Activated naive CD4-positive, alpha-beta T cell treated with anti-CD3 and anti-CD28 coated beads, Interleukin-2, amount 10 ng/mL, durations not matched to agents 7 days and 5 days (primary cell): ENCODE results near the gene CYP1A2.

Experiments
- CTCF ChIA-PET: fragments of 350-600 bp; sonication (Branson Sonifier 250); formaldehyde crosslinking; loops from one replicate; lab custom pipeline; 2021; ENCODE audit warnings: antibody characterized with exemption; lab: Charles Lee
- DNase-seq: peaks from one replicate; pipeline ENCODE4 v3.0.0-alpha.2; 2020
- H3K27ac Mint-ChIP-seq: one replicate; pipeline ENCODE4 v1.8.0; 2021; ENCODE audit warnings: mild to moderate bottlenecking, moderate library complexity, mixed read lengths
- H3K27me3 Mint-ChIP-seq: one replicate; pipeline ENCODE4 v1.8.0; 2021; ENCODE audit warnings: mild to moderate bottlenecking, mixed read lengths
- H3K36me3 Mint-ChIP-seq: one replicate; pipeline ENCODE4 v1.8.0; 2021; ENCODE audit warnings: mixed read lengths
- H3K4me1 Mint-ChIP-seq: one replicate; pipeline ENCODE4 v1.8.0; 2021; ENCODE audit warnings: mixed read lengths
- H3K4me3 Mint-ChIP-seq: one replicate; pipeline ENCODE4 v1.8.0; 2021; ENCODE audit warnings: mild to moderate bottlenecking, moderate library complexity, mixed read lengths
- H3K9me3 Mint-ChIP-seq: one replicate; pipeline ENCODE4 v1.8.0; 2021; ENCODE audit warnings: mixed read lengths

Gene CYP1A2

DNA sequence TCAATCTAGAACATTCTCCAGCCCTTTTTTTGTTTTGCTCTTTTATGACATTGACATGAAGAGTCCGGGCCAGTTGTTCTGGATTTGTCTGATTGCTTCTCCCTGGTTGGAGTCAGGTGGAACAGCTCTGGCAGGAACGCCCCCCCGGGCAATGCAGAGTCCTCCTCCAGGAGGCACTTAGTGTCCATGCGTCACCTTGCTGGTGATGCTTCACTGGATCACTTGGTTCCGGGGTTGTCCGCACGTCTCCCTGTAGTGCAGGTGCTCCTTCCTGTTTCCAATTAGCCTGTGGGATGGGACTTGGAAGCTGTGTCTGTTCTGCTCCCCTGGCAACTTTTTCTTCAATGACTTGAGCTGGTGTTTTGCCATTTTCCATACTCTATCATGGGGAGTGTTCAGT, 43.0 kb downstream of the CYP1A2 start:
- Mint-ChIP-seq H3K36me3 (peaks cover 52% of the 10 kb centered on the region), H3K9me3 (no peaks in the 10 kb centered on the region), H3K4me1 (peaks cover 91% of the 10 kb centered on the region), H3K27ac (peak overlapping the region; percentile 80), H3K27me3 (no peaks in the 10 kb centered on the region), H3K4me3 (peak overlapping the region; percentile 19)
- DNase-seq, result no peak
- CTCF ChIA-PET, result interaction anchor here (0.8 to 15.9 kb wide), 4 partner anchors 8 to 160 kb away, joined by 3 to 880 read pairs (median 4); partner anchors contain the start of gene CSK

DNA sequence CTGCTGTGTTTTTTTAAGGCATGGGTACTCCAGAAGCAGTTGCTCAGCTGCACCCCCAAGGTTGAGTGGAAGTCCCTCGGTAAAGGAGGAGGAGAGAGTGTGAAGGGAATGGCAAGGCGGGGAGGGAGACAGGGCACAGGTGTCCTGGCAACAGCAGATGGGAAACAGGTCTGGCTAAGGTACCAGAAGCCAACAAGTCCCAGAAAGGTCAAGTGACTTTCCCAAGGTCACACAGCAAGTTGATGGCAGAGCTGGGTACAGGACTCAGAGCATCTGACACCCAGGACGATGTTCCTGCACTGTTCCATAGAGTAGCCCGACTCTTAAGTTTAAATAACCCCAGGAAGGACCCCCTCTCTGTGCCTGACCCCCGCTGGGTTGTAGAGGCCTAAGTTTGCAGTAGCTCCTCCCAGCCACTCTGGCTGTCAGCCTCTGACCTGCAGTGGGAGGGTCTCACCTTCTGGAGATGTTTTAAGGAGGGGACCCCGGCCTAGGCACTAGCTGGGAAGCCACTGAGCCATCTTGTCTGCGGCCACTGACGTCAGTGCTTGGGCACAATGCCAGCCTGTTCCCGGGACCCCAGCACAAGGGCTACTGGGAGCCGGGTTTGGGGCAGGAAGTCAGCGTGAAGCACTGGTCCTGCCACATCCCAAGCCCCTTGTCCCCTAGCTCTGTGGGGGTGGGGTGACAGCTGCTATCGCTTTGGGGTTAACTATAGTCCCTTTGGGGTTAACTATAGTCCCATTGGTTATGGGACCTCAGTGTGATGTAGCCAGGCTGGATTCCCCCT, 43.8 kb downstream of the CYP1A2 start:
- Mint-ChIP-seq H3K4me3 (peak overlapping the region; percentile 19), H3K9me3 (no peaks in the 10 kb centered on the region), H3K27me3 (no peaks in the 10 kb centered on the region), H3K27ac (peak overlapping the region; percentile 80), H3K4me1 (peaks cover 89% of the 10 kb centered on the region), H3K36me3 (peaks cover 49% of the 10 kb centered on the region)
- CTCF ChIA-PET, result interaction anchor here (1.2 to 15.9 kb wide), 5 partner anchors 13 to 160 kb away, joined by 3 to 880 read pairs (median 4); partner anchors contain the start of gene CSK
- no peak for DNase-seq

DNA sequence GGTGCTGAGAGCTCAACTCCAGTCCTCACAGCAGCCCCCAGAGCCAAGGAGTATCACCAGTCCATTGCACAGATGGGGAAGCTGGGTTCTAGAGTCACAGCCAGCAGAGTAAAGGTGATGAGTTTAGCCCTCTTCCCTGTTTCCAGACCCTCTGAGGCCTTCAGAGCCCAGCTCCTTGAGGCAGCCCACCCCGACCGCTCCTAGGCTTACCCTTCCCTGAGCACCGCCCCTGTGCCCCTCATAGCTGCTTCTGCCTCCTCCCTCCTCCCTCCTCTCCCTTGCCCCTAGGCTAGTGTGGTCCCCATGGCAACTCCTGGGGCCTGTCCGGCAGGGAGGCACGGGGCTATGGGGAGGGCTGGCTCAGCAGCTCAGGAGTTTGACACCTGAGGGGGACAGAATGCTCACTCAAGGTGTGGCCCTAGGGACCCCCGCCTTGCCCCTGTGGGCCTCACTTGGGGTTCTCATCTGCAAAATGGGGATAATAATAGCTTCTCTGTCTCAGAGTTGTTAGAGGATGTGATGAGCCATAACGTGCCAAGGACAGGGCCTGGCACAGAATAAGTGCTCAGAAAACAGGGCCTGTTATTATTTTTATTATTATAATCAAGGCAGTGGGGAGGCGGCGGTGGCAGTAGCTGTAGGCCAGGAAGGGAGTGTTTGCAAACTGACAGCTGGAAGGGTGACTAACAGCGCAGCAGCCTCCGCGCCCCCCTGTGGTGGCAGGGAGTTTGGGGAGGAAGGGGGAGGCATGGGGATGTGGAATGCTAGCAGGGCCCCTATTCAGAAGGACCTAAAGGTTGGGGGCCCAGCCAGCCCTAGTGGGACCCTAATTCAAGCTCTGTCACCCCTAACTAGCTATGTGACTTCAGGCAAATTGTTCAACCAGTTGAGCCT, 44.7 kb downstream of the CYP1A2 start:
- H3K4me3 Mint-ChIP-seq, result no peak overlapping the region
- peaks cover 51% of the 10 kb centered on the region for H3K36me3 Mint-ChIP-seq

DNA sequence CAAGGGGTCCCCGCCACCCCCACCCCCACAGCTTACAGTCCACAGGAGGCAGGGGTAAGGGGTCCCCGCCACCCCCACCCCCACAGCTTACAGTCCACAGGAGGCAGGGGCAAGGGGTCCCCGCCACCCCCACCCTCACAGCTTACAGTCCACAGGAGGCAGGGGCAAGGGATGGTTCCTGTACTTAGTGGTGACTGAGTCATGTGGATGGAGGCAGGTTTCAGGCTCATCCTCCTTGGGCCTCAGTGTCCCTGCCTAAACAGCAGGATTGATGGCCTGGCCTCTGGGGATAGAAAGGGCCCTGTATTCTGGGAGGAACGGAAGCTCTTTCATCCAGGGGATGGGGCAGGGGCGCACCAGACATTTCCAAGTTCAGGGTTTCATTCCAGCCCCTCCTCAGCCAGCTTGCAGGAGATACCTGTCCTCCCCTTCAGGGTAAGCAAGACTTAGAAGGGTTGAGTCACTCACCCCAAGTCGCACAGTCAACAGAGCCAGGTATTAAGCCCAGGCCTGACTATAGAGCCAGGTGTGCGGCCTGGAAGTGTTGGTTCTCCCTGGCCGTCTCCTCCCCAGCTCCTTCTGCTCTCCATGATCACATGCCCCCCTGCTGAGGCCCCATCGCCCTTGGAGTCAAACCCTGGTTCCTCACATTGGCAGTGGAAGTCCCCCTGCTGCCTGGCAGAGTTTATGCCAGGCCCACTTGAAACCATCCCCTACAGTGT, 45.8 kb downstream of the CYP1A2 start:
- Mint-ChIP-seq H3K36me3 (peaks cover 46% of the 10 kb centered on the region), H3K27me3 (no peaks in the 10 kb centered on the region), H3K27ac (peak overlapping the region; percentile 84), H3K4me1 (peaks cover 92% of the 10 kb centered on the region), H3K9me3 (no peaks in the 10 kb centered on the region), H3K4me3 (no peak overlapping the region)
- DNase-seq, result no peak
- CTCF ChIA-PET, result interaction anchor here (0.8 to 15.9 kb wide), 7 partner anchors 8 to 173 kb away, joined by 3 to 880 read pairs (median 4); partner anchors contain the start of gene CSK

More for the DNA sequence above, 44.7 kb downstream of the CYP1A2 start:
- Mint-ChIP-seq H3K4me1 (peaks cover 89% of the 10 kb centered on the region), H3K27ac (peak overlapping the region; percentile 80), H3K9me3 (no peaks in the 10 kb centered on the region), H3K27me3 (no peaks in the 10 kb centered on the region)
- CTCF ChIA-PET, result interaction anchor here (0.8 to 15.9 kb wide), 10 partner anchors 9 to 172 kb away, joined by 3 to 880 read pairs (median 4); partner anchors contain the start of gene CSK
- DNase-seq, result peak; percentile 84

DNA sequence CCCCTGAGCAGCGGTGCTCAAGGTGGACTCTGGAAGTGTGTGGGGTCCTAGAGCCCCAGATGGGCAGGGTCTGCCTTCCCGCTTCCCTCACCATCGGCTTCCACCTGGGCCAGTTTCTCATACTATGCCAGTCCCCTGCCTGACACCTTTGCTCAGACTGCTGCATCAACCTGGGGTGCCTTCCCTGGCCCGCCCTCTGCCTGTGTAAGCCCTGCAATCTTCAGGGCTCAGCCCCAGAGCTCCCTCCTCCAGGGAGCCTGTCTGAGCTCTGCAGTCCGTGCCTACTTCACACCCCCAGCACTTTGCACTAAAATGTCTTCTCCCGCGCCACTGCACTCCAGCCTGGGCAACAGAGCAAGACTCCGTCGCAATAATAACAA, 46.3 kb downstream of the CYP1A2 start:
- Mint-ChIP-seq H3K4me3 (no peak overlapping the region), H3K27me3 (no peaks in the 10 kb centered on the region), H3K27ac (peak overlapping the region; percentile 84), H3K4me1 (peaks cover 92% of the 10 kb centered on the region), H3K36me3 (peaks cover 46% of the 10 kb centered on the region), H3K9me3 (no peaks in the 10 kb centered on the region)
- CTCF ChIA-PET, result interaction anchor here (1.1 to 15.9 kb wide), 5 partner anchors 16 to 160 kb away, joined by 3 to 880 read pairs (median 4); partner anchors contain the start of gene CSK
- no peak for DNase-seq

DNA sequence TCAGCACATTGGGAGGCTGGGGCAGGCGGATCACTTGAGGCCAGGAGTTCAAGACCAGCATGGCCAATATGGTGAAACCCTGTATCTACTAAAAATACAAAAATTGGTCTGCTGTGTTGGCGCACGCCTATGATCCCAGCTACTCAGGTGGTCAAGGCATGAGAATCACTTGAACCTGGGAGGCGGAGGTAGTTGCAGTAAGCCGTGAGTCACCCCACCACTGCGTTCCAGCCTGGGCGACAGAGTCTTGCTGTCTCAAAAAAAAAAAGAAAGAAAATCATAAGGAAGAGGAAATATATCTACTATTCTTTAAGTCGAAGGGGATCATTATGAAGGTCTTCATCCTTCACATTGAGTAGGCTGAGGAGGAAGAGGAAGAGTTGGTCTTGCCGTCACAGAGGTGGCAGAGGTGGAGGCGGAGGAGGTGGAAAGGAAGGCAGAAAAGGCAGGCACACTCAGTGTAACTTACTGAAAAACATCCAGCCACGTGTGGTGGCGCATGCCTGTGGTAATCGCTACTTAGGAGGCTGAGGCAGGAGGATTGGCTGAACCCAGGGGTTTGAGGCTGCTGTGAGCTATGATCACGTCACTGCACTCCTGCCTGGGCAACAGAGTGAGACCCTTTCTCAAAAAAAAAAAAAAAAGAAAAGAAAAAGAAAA, 47.5 kb downstream of the CYP1A2 start:
- peak; percentile 59 for DNase-seq
- Mint-ChIP-seq H3K4me3 (no peak overlapping the region), H3K27ac (peak overlapping the region; percentile 88), H3K27me3 (no peaks in the 10 kb centered on the region), H3K4me1 (peaks cover 86% of the 10 kb centered on the region), H3K9me3 (no peaks in the 10 kb centered on the region), H3K36me3 (peaks cover 48% of the 10 kb centered on the region)
- CTCF ChIA-PET, result interaction anchor here (1.1 to 15.9 kb wide), 4 partner anchors 9 to 162 kb away, joined by 3 to 880 read pairs (median 8); partner anchors contain the start of gene CSK

DNA sequence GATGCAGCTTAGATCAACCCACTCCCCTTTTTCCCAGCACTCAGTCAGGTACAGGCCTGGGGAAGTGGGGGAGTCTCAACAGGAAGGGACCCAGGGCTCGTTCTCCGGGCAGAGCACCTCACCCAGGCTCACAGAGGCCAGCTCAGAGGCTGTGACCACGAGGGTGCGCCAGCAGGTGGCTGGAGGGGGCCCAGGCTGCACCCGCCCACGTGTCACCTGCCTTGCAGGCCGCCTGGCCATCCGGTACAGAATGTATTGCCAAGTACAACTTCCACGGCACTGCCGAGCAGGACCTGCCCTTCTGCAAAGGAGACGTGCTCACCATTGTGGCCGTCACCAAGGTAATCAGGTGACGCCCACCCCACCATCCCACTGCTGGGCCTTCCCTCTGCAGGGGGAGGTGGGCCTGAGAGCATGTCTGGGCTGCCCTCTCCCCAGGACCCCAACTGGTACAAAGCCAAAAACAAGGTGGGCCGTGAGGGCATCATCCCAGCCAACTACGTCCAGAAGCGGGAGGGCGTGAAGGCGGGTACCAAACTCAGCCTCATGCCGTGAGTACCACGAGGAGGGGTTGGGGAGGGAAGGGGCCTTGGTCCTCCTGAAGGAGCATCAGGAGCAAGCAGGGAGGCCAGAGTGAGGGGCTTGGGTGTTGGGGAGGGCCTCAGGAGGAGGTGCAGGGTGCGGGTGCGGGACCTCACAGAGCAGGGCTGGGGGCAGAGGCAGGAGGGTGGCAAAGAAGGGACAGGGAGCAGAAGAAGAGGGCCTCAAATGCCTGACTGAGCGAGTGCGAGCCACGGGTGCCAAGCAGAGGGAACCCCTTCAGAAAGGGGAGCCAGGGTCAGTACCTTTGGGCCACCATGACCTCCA, 50.0 kb downstream of the CYP1A2 start:
- H3K4me1 Mint-ChIP-seq, result peaks cover 61% of the 10 kb centered on the region
- peaks cover 50% of the 10 kb centered on the region for H3K36me3 Mint-ChIP-seq
- H3K9me3 Mint-ChIP-seq, result no peaks in the 10 kb centered on the region
- DNase-seq, result no peak
- CTCF ChIA-PET, result interaction anchor here (0.9 to 15.9 kb wide), 12 partner anchors 7 to 165 kb away, joined by 3 to 880 read pairs (median 4); partner anchors contain the start of gene CSK
- H3K4me3 Mint-ChIP-seq, result no peak overlapping the region
- no peaks in the 10 kb centered on the region for H3K27me3 Mint-ChIP-seq
- H3K27ac Mint-ChIP-seq, result peak overlapping the region; percentile 81

DNA sequence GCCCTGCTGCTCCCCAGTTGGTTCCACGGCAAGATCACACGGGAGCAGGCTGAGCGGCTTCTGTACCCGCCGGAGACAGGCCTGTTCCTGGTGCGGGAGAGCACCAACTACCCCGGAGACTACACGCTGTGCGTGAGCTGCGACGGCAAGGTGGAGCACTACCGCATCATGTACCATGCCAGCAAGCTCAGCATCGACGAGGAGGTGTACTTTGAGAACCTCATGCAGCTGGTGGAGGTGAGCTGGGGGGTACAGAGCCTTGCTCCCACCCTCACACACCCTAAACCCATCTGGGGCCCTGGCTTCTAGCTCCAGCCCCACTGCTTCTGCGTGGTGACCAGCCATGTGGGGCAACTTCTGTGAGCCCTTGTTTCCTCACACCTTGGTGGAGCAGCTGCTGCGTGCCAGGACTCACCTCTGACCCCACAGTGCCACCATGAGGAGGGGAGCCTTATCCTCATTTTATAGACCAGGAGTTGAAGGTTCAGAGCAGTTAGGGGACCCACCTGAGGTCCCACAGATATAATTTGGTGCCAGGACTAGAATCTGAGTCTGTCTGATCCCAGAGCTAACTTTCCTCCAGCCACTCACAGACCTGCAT, 50.7 kb downstream of the CYP1A2 start:
- no peaks in the 10 kb centered on the region for H3K27me3 Mint-ChIP-seq
- no peaks in the 10 kb centered on the region for H3K9me3 Mint-ChIP-seq
- peak overlapping the region; percentile 81 for H3K27ac Mint-ChIP-seq
- CTCF ChIA-PET, result interaction anchor here (0.6 to 15.9 kb wide), 15 partner anchors 8 to 166 kb away, joined by 3 to 880 read pairs (median 3); partner anchors contain the start of genes CPLX3 and CSK
- H3K36me3 Mint-ChIP-seq, result peaks cover 56% of the 10 kb centered on the region
- no peak overlapping the region for H3K4me3 Mint-ChIP-seq
- peaks cover 62% of the 10 kb centered on the region for H3K4me1 Mint-ChIP-seq
- DNase-seq, result peak; percentile 51

DNA sequence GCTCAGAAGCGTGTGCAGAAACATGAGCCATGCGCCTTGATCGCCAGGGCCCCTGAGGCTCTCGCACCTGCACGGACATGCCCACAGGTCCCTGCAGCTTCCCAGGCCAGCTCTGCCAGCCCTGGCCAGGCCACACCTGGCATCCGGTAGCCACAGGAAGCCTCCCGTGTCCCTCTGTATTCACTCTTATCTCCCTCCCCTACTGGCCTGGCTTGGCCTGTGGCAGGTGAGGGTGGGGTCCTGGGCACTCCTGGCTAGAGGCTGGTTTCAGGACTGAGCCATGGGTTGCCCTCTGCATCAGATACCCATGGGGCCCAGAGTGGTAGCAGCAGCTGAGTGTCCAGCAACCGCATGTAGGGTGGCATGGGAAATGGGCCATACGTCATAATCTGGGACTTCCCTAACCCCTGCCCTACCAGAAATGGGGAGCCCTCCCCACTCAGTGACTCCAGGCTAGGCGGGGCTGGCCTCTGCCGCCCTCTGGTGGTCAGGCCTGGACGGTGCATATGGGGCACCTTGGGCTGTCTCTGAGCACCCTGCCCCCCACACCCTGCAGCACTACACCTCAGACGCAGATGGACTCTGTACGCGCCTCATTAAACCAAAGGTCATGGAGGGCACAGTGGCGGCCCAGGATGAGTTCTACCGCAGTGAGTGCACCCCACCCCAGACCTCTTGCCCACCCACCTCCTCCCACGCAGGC, 51.4 kb downstream of the CYP1A2 start:
- Mint-ChIP-seq H3K4me1 (peaks cover 58% of the 10 kb centered on the region), H3K27ac (peak overlapping the region; percentile 81), H3K27me3 (no peaks in the 10 kb centered on the region), H3K36me3 (peaks cover 55% of the 10 kb centered on the region), H3K4me3 (no peak overlapping the region), H3K9me3 (no peaks in the 10 kb centered on the region)
- CTCF ChIA-PET, result interaction anchor here (0.6 to 15.9 kb wide), 17 partner anchors 9 to 168 kb away, joined by 3 to 880 read pairs (median 3); partner anchors contain the start of genes CPLX3 and CSK
- DNase-seq, result peak; percentile 89

DNA sequence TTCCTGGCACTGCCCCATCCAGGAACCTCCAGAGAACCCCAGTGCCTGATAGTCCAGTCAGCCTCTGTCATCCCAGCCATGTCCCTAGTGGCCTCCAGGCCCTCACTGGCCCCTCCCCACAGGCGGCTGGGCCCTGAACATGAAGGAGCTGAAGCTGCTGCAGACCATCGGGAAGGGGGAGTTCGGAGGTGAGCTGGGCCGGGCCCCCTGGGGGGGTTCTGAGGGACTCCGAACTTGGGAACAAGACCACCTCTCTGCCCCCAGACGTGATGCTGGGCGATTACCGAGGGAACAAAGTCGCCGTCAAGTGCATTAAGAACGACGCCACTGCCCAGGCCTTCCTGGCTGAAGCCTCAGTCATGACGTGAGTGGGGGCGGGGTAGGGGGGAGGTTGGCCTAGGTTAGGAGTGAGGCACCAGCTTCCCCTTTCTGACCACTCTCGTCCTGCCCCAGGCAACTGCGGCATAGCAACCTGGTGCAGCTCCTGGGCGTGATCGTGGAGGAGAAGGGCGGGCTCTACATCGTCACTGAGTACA, 52.0 kb downstream of the CYP1A2 start:
- Mint-ChIP-seq H3K36me3 (peaks cover 52% of the 10 kb centered on the region), H3K27me3 (no peaks in the 10 kb centered on the region), H3K4me3 (no peak overlapping the region), H3K9me3 (no peaks in the 10 kb centered on the region), H3K27ac (no peak overlapping the region), H3K4me1 (peaks cover 52% of the 10 kb centered on the region)
- CTCF ChIA-PET, result interaction anchor here (0.8 to 15.9 kb wide), 8 partner anchors 9 to 168 kb away, joined by 3 to 880 read pairs (median 3); partner anchors contain the start of gene CSK
- no peak for DNase-seq
